DND-41 (cell line): ENCODE data around the gene NAXD.
A peak's percentile ranks its signal among the peaks of the same experiment; 100 is the strongest.

Experiments used
- ATAC-seq: fragments of 200-7000 bp; cut with Tn5 transposase; 3 replicates; pipeline ENCODE4 v1.9.1; 2021; ENCODE audit warnings: low read depth; ENCODE audit not compliant: insufficient read depth
- DNase-seq: peaks from one replicate; pipeline ENCODE4 v3.0.0-alpha.2; 2020
- H2AFZ ChIP-seq: 2 replicates; pipeline ENCODE4 v1.6.0; 2012; ENCODE audit warnings: low read depth, low read length
- H3K27ac ChIP-seq: 2 replicates; pipeline ENCODE4 v1.5.1; 2012; ENCODE audit warnings: low read length, inconsistent platforms
- H3K27me3 ChIP-seq: fragments of 200-600 bp; sonication (generic); 2 replicates; pipeline ENCODE4 v1.6.0; 2012; ENCODE audit warnings: low read length, mild to moderate bottlenecking, inconsistent platforms; ENCODE audit not compliant: insufficient read depth, poor library complexity
- H3K36me3 ChIP-seq: 2 replicates; pipeline ENCODE4 v1.5.1; 2012; ENCODE audit warnings: low read length, inconsistent platforms; ENCODE audit not compliant: insufficient read depth
- H3K4me1 ChIP-seq: 2 replicates; pipeline ENCODE4 v1.5.1; 2012; ENCODE audit warnings: mild to moderate bottlenecking, low read length; ENCODE audit not compliant: insufficient read depth
- H3K4me2 ChIP-seq: 2 replicates; pipeline ENCODE4 v1.6.0; 2012; ENCODE audit warnings: mild to moderate bottlenecking, moderate library complexity, low read length, inconsistent platforms; ENCODE audit not compliant: insufficient read depth
- H3K4me3 ChIP-seq, 2 experiments: fragments of 200-600 bp in 1 of 2; shearing (Covaris generic) in 1 of 2; 2 replicates each; pipeline ENCODE4 v1.5.1; 2012 to 2016; ENCODE audit warnings: inconsistent platforms in 2 of 2, low read length in 2 of 2, mild to moderate bottlenecking in 2 of 2, low read depth in 1 of 2, moderate library complexity in 1 of 2
- H3K79me2 ChIP-seq: 2 replicates; pipeline ENCODE4 v1.6.0; 2012; ENCODE audit warnings: low read length, inconsistent platforms; ENCODE audit not compliant: insufficient read depth
- H3K9ac ChIP-seq: 2 replicates; pipeline ENCODE4 v1.6.0; 2012; ENCODE audit warnings: low read depth, mild to moderate bottlenecking, inconsistent platforms, low read length, moderate library complexity
- H3K9me3 ChIP-seq: 2 replicates; pipeline ENCODE4 v1.5.1; 2012; ENCODE audit warnings: low read length, moderate library complexity, mild to moderate bottlenecking, inconsistent platforms; ENCODE audit not compliant: insufficient read depth, severe bottlenecking
- H4K20me1 ChIP-seq: 2 replicates; pipeline ENCODE4 v1.6.0; 2012; ENCODE audit warnings: low read length; ENCODE audit not compliant: insufficient read depth
- CTCF ChIP-seq: IDR thresholded peaks from 2 replicates; pipeline ENCODE4 v1.5.1; 2012; ENCODE audit warnings: borderline replicate concordance, low read length, moderate library complexity, mild to moderate bottlenecking; ENCODE audit not compliant: poor library complexity, severe bottlenecking; ENCODE audit errors: extremely low read depth
- EZH2 ChIP-seq: IDR thresholded peaks from 3 replicates; pipeline ENCODE4 v1.6.1; 2012; ENCODE audit warnings: borderline replicate concordance, low read depth, mild to moderate bottlenecking, moderate library complexity, low read length, inconsistent platforms; ENCODE audit not compliant: severe bottlenecking

The NAXD gene

GRCh38 chr13:110636053-110636475 lies 20.7 kb downstream of the NAXD start:
- H3K4me1 ChIP-seq: no peaks in the 10 kb centered on the region
- no peak overlapping the region for H3K4me3 ChIP-seq
- peaks cover 24% of the 10 kb centered on the region for H3K79me2 ChIP-seq
- ATAC-seq (no peak), DNase-seq (no peak)
- H3K27ac ChIP-seq: no peak overlapping the region
- H4K20me1 ChIP-seq: peaks cover 60% of the 10 kb centered on the region
- no peak overlapping the region for H2AFZ ChIP-seq
- TF ChIP-seq EZH2: no peak
- TF ChIP-seq CTCF: no peak
- H3K36me3 ChIP-seq: peaks cover 80% of the 10 kb centered on the region
- H3K9ac ChIP-seq: no peak overlapping the region
- no peaks in the 10 kb centered on the region for H3K27me3 ChIP-seq
- no peaks in the 10 kb centered on the region for H3K9me3 ChIP-seq
- no peak overlapping the region for H3K4me2 ChIP-seq

GRCh38 chr13:110636701-110637201 lies 21.4 kb downstream of the NAXD start:
- Histone ChIP-seq H3K4me2 (no peak overlapping the region), H3K36me3 (peaks cover 80% of the 10 kb centered on the region), H4K20me1 (peaks cover 56% of the 10 kb centered on the region), H3K79me2 (peaks cover 17% of the 10 kb centered on the region), H2AFZ (no peak overlapping the region), H3K9me3 (no peaks in the 10 kb centered on the region), H3K4me1 (no peaks in the 10 kb centered on the region), H3K4me3 (no peak overlapping the region), H3K27me3 (no peaks in the 10 kb centered on the region), H3K9ac (no peak overlapping the region), H3K27ac (no peak overlapping the region)
- ATAC-seq (peak; percentile 19; the same call in 1 of the 3 replicates), DNase-seq (no peak)
- no peak for TF ChIP-seq CTCF
- TF ChIP-seq EZH2: no peak

- H3K27ac ChIP-seq: no peak overlapping the region
- peaks cover 84% of the 10 kb centered on the region for H3K36me3 ChIP-seq
- no peak overlapping the region for H3K4me3 ChIP-seq
- H2AFZ ChIP-seq: no peak overlapping the region
- TF ChIP-seq CTCF: no peak
- no peak for TF ChIP-seq EZH2
- H3K4me1 ChIP-seq: no peaks in the 10 kb centered on the region
- H3K9me3 ChIP-seq: no peaks in the 10 kb centered on the region
- H3K27me3 ChIP-seq: no peaks in the 10 kb centered on the region
- no peak for ATAC-seq
- no peak overlapping the region for H3K9ac ChIP-seq
- H3K79me2 ChIP-seq: peaks cover 17% of the 10 kb centered on the region
- DNase-seq: no peak
- H3K4me2 ChIP-seq: no peak overlapping the region
- H4K20me1 ChIP-seq: peaks cover 55% of the 10 kb centered on the region
These were observed 21.9 kb downstream of the NAXD start for GRCh38 chr13:110637275-110637674.

- Histone ChIP-seq H3K4me1 (no peaks in the 10 kb centered on the region), H3K79me2 (peaks cover 17% of the 10 kb centered on the region), H3K27ac (no peak overlapping the region), H3K4me3 (no peak overlapping the region), H3K9ac (no peak overlapping the region), H3K36me3 (peaks cover 89% of the 10 kb centered on the region), H3K9me3 (no peaks in the 10 kb centered on the region), H3K4me2 (no peak overlapping the region), H3K27me3 (no peaks in the 10 kb centered on the region), H4K20me1 (peaks cover 55% of the 10 kb centered on the region), H2AFZ (no peak overlapping the region)
- no peak for DNase-seq
- TF ChIP-seq EZH2 (no peak), CTCF (peak; percentile 6)
- no peak for ATAC-seq
These were observed 22.4 kb downstream of the NAXD start for GRCh38 chr13:110637747-110638146.
